Testis (tissue), 2 donors: Measurements from ENCODE around the gene MDP1.

Experiments used
- CTCF ChIP-seq, 3 experiments: fragments of 450-650 bp in 2 of 3; fragments of 200-600 bp in 1 of 3; sonication (generic) in 1 of 3; IDR thresholded peaks; one replicate each; pipeline ENCODE4 v1.5.1; 2016 to 2019; ENCODE audit warnings: antibody characterized with exemption in 3 of 3, mild to moderate bottlenecking in 2 of 3, moderate library complexity in 1 of 3
- POLR2A ChIP-seq: fragments of 450-650 bp; IDR thresholded peaks from one replicate; pipeline ENCODE4 v1.6.1; 2017; ENCODE audit warnings: antibody characterized with exemption, mild to moderate bottlenecking, moderate library complexity

- TF ChIP-seq CTCF (IDR thresholded peaks at IDR 0.05) = no peak
- no peak for TF ChIP-seq POLR2A
These were observed 21.0 kb upstream of the MDP1 start for GRCh38 chr14:24236689-24237462.
